Omental fat pad (tissue), 4 donors: ENCODE results near the gene MC3R. TPM values are rescaled to one million over a fixed set of nuclear protein-coding genes. Genes with fewer than 3 reads are reported as not detected.
"Not testable (repeated sequence)": the region's sequence is repeated elsewhere in the genome, so short reads cannot be mapped to it uniquely, and the experiment has no call there.

Experiments used
- ATAC-seq: fragments of 150-250 bp; one replicate; pipeline ENCODE4 v1.9.1; 2016; ENCODE audit warnings: mild to moderate bottlenecking, moderate library complexity; ENCODE audit not compliant: low FRiP score
- DNase-seq: peaks from one replicate; pipeline ENCODE4 v3.0.0-alpha.2; 2019; ENCODE audit warnings: low spot score
- CTCF ChIP-seq, 3 donors: fragments of 450-650 bp; IDR thresholded peaks; one replicate each; pipeline ENCODE4 v1.5.1; 2016 to 2017; ENCODE audit warnings: antibody characterized with exemption in 3 of 3, mild to moderate bottlenecking in 3 of 3, moderate library complexity in 2 of 3
- total RNA-seq, 4 donors: library from RNA; depleted of rRNA; stranded (reverse); fragments of >200 nt; gene quantifications; one replicate each; pipeline ENCODE4 v1.1.0, GENCODE V29; 2016

MC3R gene
- total RNA-seq, 4 donors from 2014 or later: not detected

DNA sequence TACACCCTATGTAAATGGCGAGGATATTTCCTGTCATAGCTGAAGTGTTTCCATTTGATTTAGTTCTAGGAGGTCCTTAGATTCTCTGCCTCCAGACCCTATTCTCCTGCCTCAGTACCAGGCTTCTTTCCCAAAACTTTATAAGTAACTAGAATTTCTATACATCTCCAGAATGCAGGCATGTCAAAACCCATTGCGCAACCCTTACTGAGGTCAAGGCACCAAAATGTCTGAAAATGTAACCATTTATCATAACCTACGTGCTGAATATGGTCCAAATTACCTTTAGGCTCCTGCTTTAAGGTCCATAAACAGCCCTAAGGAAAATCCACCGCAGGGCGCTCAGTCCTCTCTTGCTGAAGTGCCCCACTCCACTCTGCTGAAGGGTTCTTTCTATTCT, 37.5 kb upstream of the MC3R start:
- DNase-seq: no peak
- TF ChIP-seq CTCF (IDR thresholded peaks at IDR 0.05): no peak
- ATAC-seq: no peak

DNA sequence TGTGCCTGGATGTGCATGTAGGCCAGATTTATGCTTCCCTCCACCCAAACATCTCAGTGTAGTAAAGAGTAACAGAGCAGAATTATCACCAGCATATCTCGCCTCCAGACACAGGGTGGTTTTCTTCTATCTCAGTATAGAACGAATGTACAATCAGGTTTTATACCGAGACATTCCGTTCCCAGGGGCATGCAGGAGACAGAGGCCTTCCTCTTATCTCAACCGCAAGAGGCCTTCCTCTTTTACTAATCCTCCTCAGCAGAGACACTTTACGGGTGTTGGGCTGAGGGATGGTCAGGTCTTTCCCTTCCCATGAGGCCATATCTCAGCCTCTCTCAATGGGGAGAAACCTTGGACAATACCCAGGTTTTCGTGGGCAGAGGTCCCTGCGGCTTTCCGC, 36.4 kb upstream of the MC3R start:
- ATAC-seq (no peak), DNase-seq (no peak)
- no peak for TF ChIP-seq CTCF (IDR thresholded peaks at IDR 0.05)

DNA sequence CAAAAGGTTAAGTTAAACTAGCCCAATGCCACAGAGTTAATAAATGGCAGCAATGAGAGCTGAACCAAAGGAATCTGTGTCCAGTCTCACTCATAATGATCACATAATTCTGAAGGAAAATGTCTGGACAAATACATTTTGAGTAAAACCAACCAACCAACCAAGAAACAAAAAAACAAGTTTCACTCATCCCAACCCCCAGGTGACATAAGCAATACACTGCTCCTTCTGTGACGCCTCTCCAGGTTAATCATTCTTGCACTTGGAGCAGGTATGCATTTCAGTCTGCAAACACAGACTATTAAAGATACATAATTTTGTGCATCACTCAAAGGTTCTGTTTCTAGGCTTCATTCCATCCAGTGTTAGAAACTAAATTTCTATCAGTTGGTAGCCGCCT, 35.2 kb upstream of the MC3R start:
- DNase-seq (no peak), ATAC-seq (no peak)
- no peak for TF ChIP-seq CTCF (IDR thresholded peaks at IDR 0.05)

GRCh38 chr20:56215115-56215514, 33.4 kb upstream of the MC3R start:
- no peak for ATAC-seq
- TF ChIP-seq CTCF (IDR thresholded peaks at IDR 0.05): no peak
- DNase-seq: no peak

DNA sequence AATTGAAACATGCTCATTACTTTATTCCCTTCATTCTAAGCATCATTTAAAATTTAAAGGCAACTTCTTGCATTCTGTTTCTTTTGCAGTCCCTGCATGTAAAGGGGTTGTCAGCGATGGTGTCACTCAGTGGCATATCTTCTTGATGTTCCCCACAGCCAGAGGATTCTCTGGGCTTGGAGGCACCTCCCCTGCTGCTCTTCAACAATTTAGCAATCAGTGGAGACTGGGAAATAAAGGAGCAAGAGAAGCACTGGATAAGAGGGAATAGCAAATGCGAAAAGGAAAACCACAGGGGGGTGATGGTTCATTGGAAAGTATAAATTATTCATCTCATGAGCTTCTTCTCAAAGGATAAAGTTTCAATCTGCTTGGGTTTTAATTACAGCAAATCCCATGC, 30.7 kb upstream of the MC3R start:
- no peak for ATAC-seq
- no peak for DNase-seq
- TF ChIP-seq CTCF (IDR thresholded peaks at IDR 0.05): no peak

DNA sequence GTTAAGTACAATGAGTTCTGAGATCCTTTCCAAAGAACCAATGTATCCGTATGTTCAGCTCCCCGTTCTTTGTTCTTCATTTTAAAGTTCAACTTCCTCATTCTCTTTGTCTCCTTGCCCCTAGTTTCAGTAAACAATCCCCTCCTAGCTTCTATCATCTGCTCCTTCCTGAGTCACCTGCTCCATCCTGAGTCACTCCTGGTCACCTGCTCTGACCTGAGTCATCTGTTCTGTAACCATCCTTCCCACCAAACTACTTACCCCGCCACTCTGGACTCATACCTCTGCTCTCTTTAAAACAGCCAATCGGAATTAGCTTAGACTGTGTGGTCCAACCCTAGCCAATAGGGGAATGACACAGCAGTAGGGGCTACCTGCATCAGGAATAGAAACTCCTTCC, 27.3 kb upstream of the MC3R start:
- ATAC-seq, DNase-seq: not testable (repeated sequence)

DNA sequence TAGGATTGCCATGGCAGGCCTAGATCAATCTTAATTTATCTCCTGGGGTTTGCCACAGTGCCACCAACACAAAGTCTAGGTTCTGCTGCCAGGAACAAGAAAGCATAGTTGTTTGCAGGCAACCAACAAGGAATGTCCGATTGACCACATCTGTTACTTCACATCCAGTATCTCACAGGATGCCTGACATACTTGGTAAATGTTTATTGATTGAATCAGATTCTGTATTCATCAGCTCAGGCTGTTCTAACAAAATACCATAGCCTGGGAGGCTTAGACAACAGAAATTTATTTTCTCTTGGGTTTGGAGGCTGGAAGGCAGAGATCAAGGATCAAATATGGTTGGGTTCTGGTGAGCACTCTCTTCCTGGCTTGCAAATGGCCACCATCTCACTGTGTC, 26.3 kb upstream of the MC3R start:
- DNase-seq: no peak
- ATAC-seq: no peak
- no peak for TF ChIP-seq CTCF (IDR thresholded peaks at IDR 0.05)

DNA sequence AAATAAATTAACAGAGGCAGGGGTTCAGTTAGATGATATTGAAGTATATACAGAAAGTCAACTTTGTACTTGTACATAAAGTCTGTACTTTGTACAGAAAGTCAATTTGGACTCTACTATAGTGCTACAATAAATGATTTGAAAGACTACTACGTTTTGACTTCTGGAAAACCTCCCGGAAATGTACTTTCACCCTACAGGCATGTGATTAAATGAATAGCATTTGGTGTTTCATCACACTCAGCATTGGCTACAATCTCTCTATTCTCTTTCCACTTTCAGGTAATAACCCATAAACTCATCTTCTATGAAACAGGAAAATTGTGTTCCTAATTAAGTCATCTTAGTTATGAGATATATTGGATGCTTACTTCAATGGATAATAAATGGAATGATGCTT, 25.6 kb upstream of the MC3R start:
- DNase-seq (no peak), ATAC-seq (no peak)
- no peak for TF ChIP-seq CTCF (IDR thresholded peaks at IDR 0.05)
